ENCODE results near the gene TTC32.

GRCh38 chr2:19890104-19890503 lies 11.7 kb downstream of the TTC32 start:
- TF ChIP-seq CTCF (IDR thresholded peaks at IDR 0.05; ENCODE audit: insufficient read depth, low read depth, low read length) (no peak), EZH2 (IDR thresholded peaks at IDR 0.05; ENCODE audit: insufficient read depth, low read length) (no peak)

All from astrocyte (in vitro differentiated cells and primary cell).